CD4-positive, alpha-beta T cell treated with Interferon gamma for 1 hour (primary cell): ENCODE data around the gene SHTN1.
A peak's percentile ranks its signal among the peaks of the same experiment; 100 is the strongest.

Source experiments
- DNase-seq: peaks from one replicate; pipeline ENCODE4 v3.0.0-alpha.2; 2020

SHTN1 gene

GRCh38 chr10:116980041-116980440 is 24.9 kb downstream of the SHTN1 start:
- no peak for DNase-seq

DNA sequence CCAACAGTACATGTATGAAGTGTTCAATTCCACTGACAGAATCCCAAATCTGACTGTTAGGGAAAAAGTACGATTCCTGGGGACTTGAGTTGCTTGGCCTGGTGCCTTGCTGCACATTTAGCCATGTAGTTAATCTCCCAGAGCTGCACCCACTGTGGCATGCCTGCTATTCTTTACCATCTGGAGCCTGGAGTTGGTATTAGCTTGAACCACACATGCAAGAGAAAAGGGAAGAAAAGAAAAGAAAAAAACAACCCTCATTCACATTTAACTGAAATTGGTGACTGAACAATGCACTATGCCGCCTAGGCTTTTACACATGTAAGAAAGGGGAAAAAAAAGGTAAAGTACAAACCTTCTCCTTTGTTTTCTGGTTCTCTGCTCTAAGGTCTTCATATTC is 26.1 kb downstream of the SHTN1 start:
- no peak for DNase-seq

- no peak for DNase-seq
Observed at GRCh38 chr10:116974456-116975005, 30.5 kb downstream of the SHTN1 start.

DNA sequence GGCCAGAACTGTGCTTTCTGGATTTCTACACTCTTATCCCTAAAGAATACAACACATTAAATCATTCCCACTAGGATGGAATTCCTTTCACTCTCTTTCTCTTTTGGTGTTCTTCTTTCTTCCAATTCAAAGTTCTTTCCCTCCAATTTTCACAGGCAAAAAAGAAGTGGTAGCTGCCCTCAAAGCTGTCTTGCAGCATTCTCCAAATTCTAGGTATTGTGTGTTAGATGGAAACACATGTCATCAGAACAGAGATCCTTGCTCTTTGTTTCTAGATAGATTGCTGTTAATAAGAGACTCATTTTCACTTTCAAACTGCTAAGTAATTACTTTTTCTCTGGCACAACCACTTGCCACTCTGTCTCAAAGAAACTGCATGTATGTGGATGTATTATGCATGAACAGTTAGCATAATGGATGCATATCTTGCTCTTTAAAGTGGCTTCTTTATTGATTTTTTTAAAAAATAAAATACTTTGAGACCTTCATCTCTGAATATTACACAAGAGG is 31.0 kb downstream of the SHTN1 start:
- no peak for DNase-seq

GRCh38 chr10:116973371-116973905 is 31.5 kb downstream of the SHTN1 start:
- DNase-seq, result no peak

DNA sequence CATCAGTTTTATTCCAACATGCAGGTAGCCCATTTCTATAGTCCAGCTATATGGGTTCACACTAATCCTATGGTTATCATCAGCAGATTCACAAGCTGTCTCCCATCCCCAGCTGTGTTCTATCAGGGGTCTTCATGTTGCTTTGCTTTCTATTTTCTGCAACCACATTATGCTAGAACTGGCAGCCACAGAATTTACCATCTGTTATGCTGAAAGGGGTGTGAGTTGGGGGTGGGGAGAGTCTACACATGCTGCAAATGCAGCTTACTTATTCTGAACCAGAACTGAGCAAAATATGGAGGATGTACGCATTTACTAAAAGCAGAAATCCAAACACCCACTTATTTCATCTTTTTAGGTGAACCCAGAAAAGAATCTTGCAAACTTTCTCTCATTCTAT is 32.9 kb downstream of the SHTN1 start:
- DNase-seq, result no peak

- DNase-seq, result no peak
Observed at GRCh38 chr10:116970050-116970449, 34.9 kb downstream of the SHTN1 start.

- DNase-seq, result no peak
Observed at GRCh38 chr10:116968331-116968730, 36.7 kb downstream of the SHTN1 start.

DNA sequence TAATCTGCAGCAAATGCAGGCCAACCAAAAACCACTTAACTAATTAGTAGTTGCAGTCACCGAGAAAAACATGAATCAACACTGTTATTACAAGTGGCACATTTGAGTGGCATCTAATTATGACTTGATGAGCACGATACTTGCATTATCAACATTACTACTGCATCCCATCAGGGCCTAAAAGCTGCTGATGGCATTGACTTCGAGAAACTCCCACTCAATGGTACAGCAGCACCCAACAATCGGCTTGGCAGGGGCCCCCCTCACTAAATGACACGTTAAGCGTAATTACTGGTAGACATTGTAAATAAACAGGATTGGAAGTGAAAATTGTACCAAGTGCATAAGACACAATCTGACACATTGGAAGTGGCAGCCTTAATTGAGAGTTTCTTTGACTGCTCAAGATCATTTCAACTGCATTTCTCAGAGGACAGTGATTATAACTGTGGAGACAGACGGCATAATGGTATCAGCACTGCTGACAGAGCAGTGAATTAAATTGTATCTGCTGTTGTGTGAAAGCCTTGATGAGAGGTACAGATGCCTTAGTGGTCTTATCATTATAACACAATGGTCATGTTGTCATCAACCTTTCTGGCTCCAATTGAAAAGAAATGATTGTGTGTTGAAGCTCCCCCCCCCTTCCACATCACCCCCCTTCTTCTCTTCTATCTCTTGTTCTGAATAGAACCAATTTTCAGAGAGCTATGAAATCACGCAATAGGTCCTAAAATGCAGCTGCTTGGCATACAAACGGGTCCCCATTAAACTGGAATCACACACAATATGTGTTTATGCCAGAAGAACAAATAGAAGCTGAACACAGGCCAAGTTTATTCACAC is 43.4 kb downstream of the SHTN1 start:
- no peak for DNase-seq

DNA sequence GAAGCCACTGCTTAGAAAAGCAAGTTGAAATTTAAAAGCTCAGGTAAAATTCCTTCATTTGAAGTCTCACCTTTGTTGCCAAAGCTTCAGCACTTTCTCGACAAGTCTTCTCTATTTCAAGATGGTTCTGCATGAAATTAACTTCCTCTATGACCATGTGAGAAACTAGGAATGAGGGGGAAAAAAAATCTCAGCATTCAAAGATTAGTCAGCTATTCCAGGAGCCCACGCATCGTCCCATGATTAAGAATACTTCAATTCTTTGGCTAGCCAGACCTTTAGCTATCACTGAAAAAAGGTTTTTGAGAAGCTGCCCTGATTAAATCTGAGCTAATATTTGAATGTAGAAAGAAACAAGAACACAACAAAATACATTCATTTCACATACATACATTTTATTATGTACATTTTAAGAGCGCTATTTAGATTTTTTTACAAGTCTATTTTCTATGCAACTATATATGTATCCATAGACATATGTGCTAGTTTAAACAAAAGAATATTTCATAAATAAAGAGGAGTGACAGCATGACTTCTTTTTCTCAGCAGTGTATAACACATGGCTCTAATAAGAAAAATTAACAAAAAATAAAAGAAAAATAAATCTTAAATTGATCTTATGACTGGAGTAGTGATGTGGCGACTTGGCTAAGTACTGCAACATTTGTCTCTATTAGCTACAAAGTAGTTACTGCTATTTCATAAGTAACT is 44.8 kb downstream of the SHTN1 start:
- DNase-seq, result no peak

GRCh38 chr10:116952729-116953128 is 52.3 kb downstream of the SHTN1 start:
- no peak for DNase-seq

DNA sequence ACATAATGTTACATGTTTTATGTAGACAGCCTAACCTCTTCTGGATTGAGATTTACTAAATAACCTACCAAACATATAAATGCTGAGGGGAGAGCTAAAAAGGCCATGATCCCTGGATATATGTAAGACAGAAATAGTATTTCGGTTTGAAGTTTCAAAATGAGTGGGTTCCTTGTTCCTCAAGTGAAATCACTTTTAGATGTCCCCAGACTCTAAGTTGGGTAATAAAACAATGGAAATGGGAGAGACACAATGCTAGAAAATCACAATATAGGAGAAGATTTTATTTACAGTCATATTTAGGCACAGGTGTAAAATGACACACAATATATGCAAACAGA is 56.5 kb downstream of the SHTN1 start:
- no peak for DNase-seq

DNA sequence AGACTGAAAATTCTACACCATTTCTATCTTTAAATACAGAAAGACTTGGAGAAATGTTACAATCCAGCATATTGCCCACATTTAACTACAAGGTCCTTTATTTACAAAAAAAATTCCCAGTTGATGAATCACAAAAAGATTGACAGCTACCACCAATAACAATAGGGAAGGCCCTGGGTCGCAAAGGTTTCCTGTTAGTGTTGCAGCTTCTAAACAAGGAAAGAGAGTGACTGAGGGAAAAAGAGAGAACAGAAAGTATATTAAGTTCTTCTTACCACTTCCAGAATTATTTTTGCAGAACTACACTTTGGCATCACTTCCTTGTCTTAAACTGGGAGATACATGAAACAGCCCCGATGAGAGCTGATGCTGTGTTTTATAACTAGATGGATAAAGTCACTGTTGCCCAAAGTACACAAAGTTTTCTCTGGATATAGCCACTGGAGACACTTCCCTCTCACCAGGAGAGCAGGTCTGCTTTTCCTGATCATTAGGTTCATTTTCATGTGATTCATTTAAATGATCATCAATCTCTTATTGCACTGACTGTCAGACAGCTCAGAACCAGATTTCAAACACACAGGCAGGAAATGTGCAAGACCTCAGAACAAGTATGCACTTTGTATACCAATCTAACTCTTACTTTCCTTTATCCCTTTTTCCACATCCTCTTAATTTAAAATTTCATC is 57.0 kb downstream of the SHTN1 start:
- DNase-seq, result peak; percentile 7

DNA sequence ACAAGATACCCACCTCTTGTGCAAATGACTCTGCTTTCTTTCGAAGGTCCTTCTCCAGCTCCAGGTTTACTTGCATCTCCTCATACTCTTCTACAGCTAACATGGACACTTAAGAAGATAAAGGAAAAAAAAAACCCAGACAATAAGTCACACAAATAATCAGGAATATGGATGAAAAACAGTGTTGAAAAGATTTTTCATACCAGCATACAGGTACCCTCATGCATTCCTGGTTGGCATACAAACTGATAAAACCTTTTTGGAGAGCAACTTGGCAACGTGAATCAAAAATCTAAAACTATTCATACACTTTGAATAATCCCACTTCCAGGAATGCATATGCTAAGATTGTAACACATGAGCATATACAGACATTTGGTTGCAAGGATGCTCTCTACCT is 60.1 kb downstream of the SHTN1 start:
- DNase-seq, result no peak

GRCh38 chr10:116931806-116932205 is 73.2 kb downstream of the SHTN1 start:
- DNase-seq, result no peak

DNA sequence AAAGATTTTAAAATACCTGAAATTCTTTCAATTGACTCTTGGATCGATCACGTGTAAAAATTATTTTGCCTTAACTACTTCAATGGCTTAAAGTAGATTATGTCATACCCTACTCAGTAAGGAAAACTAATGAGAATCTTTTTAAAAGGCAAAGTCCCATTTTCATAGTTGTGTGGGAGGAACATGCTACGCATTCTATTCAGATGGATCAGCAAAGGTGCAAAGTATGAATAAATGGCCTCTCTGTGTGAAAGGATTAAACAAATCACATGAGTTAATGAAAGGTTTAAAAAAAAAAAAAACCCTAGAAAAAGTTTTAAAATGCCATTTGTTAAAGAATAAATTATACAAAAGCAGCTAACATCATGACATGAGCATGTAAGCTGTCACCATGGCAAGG is 78.6 kb downstream of the SHTN1 start:
- DNase-seq, result no peak

DNA sequence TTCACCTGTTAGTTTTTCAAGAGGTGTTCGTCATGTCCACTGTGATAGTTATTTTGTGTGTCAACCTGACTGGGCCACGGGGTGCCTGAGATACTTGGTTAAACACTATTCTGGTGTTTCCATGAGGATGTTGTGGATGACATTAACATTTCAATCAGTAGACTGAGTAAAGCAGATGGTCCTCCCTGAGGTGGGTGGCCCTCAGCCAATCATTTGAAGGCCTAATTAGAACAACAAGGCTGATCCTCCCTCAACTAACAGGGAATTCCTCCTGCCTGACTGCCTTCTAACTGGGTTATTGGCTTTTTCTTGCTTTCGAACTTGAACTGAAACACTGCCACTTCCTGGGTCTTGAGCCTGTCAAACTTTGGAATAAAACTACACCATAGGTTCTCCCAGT is 79.9 kb downstream of the SHTN1 start:
- DNase-seq, result no peak

- DNase-seq, result no peak
Observed at GRCh38 chr10:116919706-116920105, 85.3 kb downstream of the SHTN1 start.

DNA sequence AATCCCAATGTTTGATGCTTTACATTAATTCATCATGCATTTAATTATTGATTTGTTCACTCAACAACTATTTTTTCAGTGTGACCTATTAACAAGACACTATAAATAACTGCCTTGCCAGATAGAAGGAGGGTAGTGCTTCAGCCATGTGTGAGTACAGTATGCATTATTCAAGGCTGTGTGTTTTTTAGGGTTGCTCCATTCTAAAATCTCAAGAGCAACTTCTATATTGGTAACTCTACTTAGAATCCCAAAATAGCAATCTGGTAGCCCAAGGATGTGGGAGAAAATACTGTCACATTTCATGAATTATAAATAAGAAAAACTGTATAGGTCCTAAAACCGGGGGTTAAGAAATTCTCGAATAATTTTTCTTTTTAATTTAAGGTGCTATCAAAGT is 85.8 kb downstream of the SHTN1 start:
- DNase-seq, result no peak

GRCh38 chr10:116918583-116918982 is 86.4 kb downstream of the SHTN1 start:
- DNase-seq, result no peak

GRCh38 chr10:116917481-116917880 is 87.5 kb downstream of the SHTN1 start:
- no peak for DNase-seq

- no peak for DNase-seq
Observed at GRCh38 chr10:116915340-116915739, 89.6 kb downstream of the SHTN1 start.

- no peak for DNase-seq
Observed at GRCh38 chr10:116913695-116914094, 91.3 kb downstream of the SHTN1 start.
